PC-3 (cell line): ENCODE results near the gene ZNF532. TPM values are rescaled to one million over a fixed set of nuclear protein-coding genes. Genes with fewer than 3 reads are reported as not detected.
A peak's percentile ranks its signal among the peaks of the same experiment; 100 is the strongest.
"Not testable (repeated sequence)": the region's sequence is repeated elsewhere in the genome, so short reads cannot be mapped to it uniquely, and the experiment has no call there.

Experiments
- ATAC-seq: fragments of 200-7000 bp; cut with Tn5 transposase; 2 replicates; pipeline ENCODE4 v1.9.1; 2020; ENCODE audit warnings: mild to moderate bottlenecking, moderate library complexity
- BruUV-seq: library from RNA; stranded (reverse); fragments of 400-500 nt; replicated peaks from 2 replicates; lab custom pipeline; 2021; lab: Mats Ljungman, UMichigan
- CTCF ChIA-PET: fragments of 300-600 bp; sonication (Branson Sonifier 250); formaldehyde crosslinking; loops from one replicate; lab custom pipeline; 2022; ENCODE audit warnings: antibody characterized with exemption; lab: Charles Lee
- POLR2A ChIA-PET: fragments of 300-600 bp; sonication (Branson Sonifier 250); formaldehyde crosslinking; loops from one replicate; lab custom pipeline; 2022; ENCODE audit warnings: antibody characterized with exemption; ENCODE audit not compliant: unreplicated experiment; lab: Charles Lee
- DNase-seq: peaks from one replicate; pipeline ENCODE4 v3.0.0-alpha.2; 2015
- H2AFZ ChIP-seq: fragments of 300-600 bp; sonication (generic); 2 replicates; pipeline ENCODE4 v1.6.0; 2016; ENCODE audit warnings: antibody characterized with exemption, low read length
- H3F3A ChIP-seq: fragments of 300-600 bp; sonication (generic); one replicate; pipeline ENCODE4 v1.6.0; 2017; ENCODE audit warnings: antibody characterized with exemption, low read length, control low read depth, mild to moderate bottlenecking; ENCODE audit not compliant: unreplicated experiment
- H3K27ac ChIP-seq: fragments of 300-600 bp; sonication (generic); 2 replicates; pipeline ENCODE4 v1.5.1; 2016; ENCODE audit warnings: mild to moderate bottlenecking, low read length
- H3K27me3 ChIP-seq: fragments of 300-600 bp; sonication (generic); 2 replicates; pipeline ENCODE4 v1.6.1; 2016; ENCODE audit warnings: low read length, mixed read lengths
- H3K36me3 ChIP-seq: fragments of 300-600 bp; sonication (generic); 2 replicates; pipeline ENCODE4 v1.6.1; 2016; ENCODE audit warnings: low read depth, mixed run types, low read length, mixed read lengths
- H3K4me1 ChIP-seq: fragments of 300-600 bp; sonication (generic); 2 replicates; pipeline ENCODE4 v1.5.1; 2016; ENCODE audit warnings: low read length; ENCODE audit not compliant: insufficient read depth
- H3K4me2 ChIP-seq: fragments of 300-600 bp; sonication (generic); 2 replicates; pipeline ENCODE4 v1.6.0; 2016; ENCODE audit warnings: low read length
- H3K4me3 ChIP-seq: fragments of 300-600 bp; sonication (generic); 2 replicates; pipeline ENCODE4 v1.5.1; 2016; ENCODE audit warnings: mild to moderate bottlenecking, low read length, mixed read lengths
- H3K79me2 ChIP-seq: fragments of 300-600 bp; sonication (generic); 2 replicates; pipeline ENCODE4 v1.6.1; 2017; ENCODE audit warnings: low read length, mixed read lengths
- H3K9ac ChIP-seq: fragments of 300-600 bp; sonication (generic); 2 replicates; pipeline ENCODE4 v1.6.0; 2016; ENCODE audit warnings: mild to moderate bottlenecking, low read length
- H3K9me2 ChIP-seq: fragments of 300-600 bp; sonication (generic); replicated peaks from 2 replicates; pipeline ENCODE4 v1.6.1; 2016; ENCODE audit warnings: mixed run types, low read length, mixed read lengths
- H3K9me3 ChIP-seq: fragments of 300-600 bp; sonication (generic); 2 replicates; pipeline ENCODE4 v1.6.1; 2016; ENCODE audit warnings: low read length, mixed read lengths
- H4K20me1 ChIP-seq: fragments of 300-600 bp; sonication (generic); 2 replicates; pipeline ENCODE4 v1.6.1; 2016; ENCODE audit warnings: low read length, mixed read lengths
- CTCF ChIP-seq: fragments of 300-600 bp; sonication (generic); conservative IDR thresholded peaks from 2 replicates; pipeline ENCODE4 v1.5.1; 2017; ENCODE audit warnings: antibody characterized with exemption, low read depth, mild to moderate bottlenecking, low read length
- EZH2 ChIP-seq: fragments of 300-600 bp; sonication (generic); IDR thresholded peaks from one replicate; pipeline ENCODE4 v1.6.1; 2017; ENCODE audit warnings: antibody characterized with exemption, mild to moderate bottlenecking, low read length; ENCODE audit not compliant: unreplicated experiment
- EZH2phosphoT487 ChIP-seq: fragments of 300-600 bp; sonication (generic); IDR thresholded peaks from 2 replicates; pipeline ENCODE4 v1.6.1; 2018; ENCODE audit warnings: mild to moderate bottlenecking, antibody characterized with exemption, low read length, borderline replicate concordance
- intact Hi-C: fragments of 100-400 bp; cut with micrococcal nuclease; formaldehyde crosslinking; loops from 2 replicates; pipeline ENCODE4 v1.9.0; 2023
- total RNA-seq: library from RNA; depleted of rRNA; stranded (reverse); fragments of >200 nt; gene quantifications from 2 replicates; pipeline ENCODE4 v1.2.3, GENCODE V29; 2014

The ZNF532 gene
- total RNA-seq, 1 experiment from 2014 or later: 47.3 TPM

GRCh38 chr18:58829263-58829662, 35.4 kb upstream of the ZNF532 start:
- H3K36me3 ChIP-seq: no peaks in the 10 kb centered on the region
- H3K27me3 ChIP-seq: no peaks in the 10 kb centered on the region
- no peaks in the 10 kb centered on the region for H3F3A ChIP-seq
- no peak overlapping the region for H3K4me3 ChIP-seq
- no peaks in the 10 kb centered on the region for H3K9me3 ChIP-seq
- no peak overlapping the region for H2AFZ ChIP-seq
- ATAC-seq (no peak), DNase-seq (no peak)
- H3K27ac ChIP-seq: no peak overlapping the region
- H3K4me1 ChIP-seq: no peaks in the 10 kb centered on the region; the same call in 1 of the 2 replicates
- H4K20me1 ChIP-seq: no peaks in the 10 kb centered on the region
- no peaks in the 10 kb centered on the region for H3K79me2 ChIP-seq
- H3K9me2 ChIP-seq: no peaks in the 10 kb centered on the region
- no peak overlapping the region for H3K9ac ChIP-seq
- CTCF ChIA-PET: no interaction called here
- no peak overlapping the region for H3K4me2 ChIP-seq
- BruUV-seq: no TSS peak
- intact Hi-C loops: no loop called here
- TF ChIP-seq EZH2phosphoT487: no peak
- TF ChIP-seq CTCF: no peak
- TF ChIP-seq EZH2: no peak
- POLR2A ChIA-PET: interaction anchor here (0.5 kb wide), 1 partner anchor 64 kb away, joined by 3 read pairs; no protein-coding TSS in a partner anchor

- BruUV-seq, H3K36me3 ChIP-seq, H3K4me1 ChIP-seq, ATAC-seq, H3K4me3 ChIP-seq, H3K9ac ChIP-seq, intact Hi-C loops, H3K9me2 ChIP-seq, H3K27me3 ChIP-seq, H3K27ac ChIP-seq, H3F3A ChIP-seq, H3K9me3 ChIP-seq, CTCF ChIA-PET, H3K4me2 ChIP-seq, H2AFZ ChIP-seq, DNase-seq, H3K79me2 ChIP-seq, H4K20me1 ChIP-seq: not testable (repeated sequence)
- POLR2A ChIA-PET: interaction anchor here (0.5 kb wide), 1 partner anchor 64 kb away, joined by 3 read pairs; no protein-coding TSS in a partner anchor
These were observed 34.8 kb upstream of the ZNF532 start for GRCh38 chr18:58829886-58830285.

GRCh38 chr18:58831606-58832005, 33.1 kb upstream of the ZNF532 start:
- H3K27ac ChIP-seq: no peak overlapping the region
- no peaks in the 10 kb centered on the region for H3K36me3 ChIP-seq
- POLR2A ChIA-PET: no interaction called here
- H3K4me1 ChIP-seq: no peaks in the 10 kb centered on the region
- intact Hi-C loops: no loop called here
- peak; percentile 31 for DNase-seq
- H3K9me2 ChIP-seq: no peaks in the 10 kb centered on the region
- peak; percentile 22; the same call in 1 of the 2 replicates for ATAC-seq
- H2AFZ ChIP-seq: no peak overlapping the region; the same call in 1 of the 2 replicates
- H3K27me3 ChIP-seq: no peaks in the 10 kb centered on the region
- no peak overlapping the region for H3K4me3 ChIP-seq
- H3K4me2 ChIP-seq: no peak overlapping the region
- H4K20me1 ChIP-seq: no peaks in the 10 kb centered on the region
- H3K9me3 ChIP-seq: no peaks in the 10 kb centered on the region
- H3F3A ChIP-seq: no peaks in the 10 kb centered on the region
- no TSS peak for BruUV-seq
- TF ChIP-seq EZH2: no peak
- no peak for TF ChIP-seq EZH2phosphoT487
- no peak for TF ChIP-seq CTCF
- no peak overlapping the region for H3K9ac ChIP-seq
- CTCF ChIA-PET: no interaction called here
- H3K79me2 ChIP-seq: no peaks in the 10 kb centered on the region
